Breast epithelium (tissue), 4 donors: ENCODE data around the gene NADSYN1. TPM values are rescaled to one million over a fixed set of nuclear protein-coding genes. Genes with fewer than 3 reads are reported as not detected.

Experiments
- DNase-seq, 2 donors: peaks; one replicate each; pipeline ENCODE4 v3.0.0-alpha.2; 2019; ENCODE audit warnings: low spot score in 2 of 2
- H3K27ac ChIP-seq, 2 donors: fragments of 200-600 bp; sonication (generic) in 1 of 2; one replicate each; pipeline ENCODE4 v1.5.1; 2016 to 2019; ENCODE audit warnings: mild to moderate bottlenecking in 1 of 2
- H3K27me3 ChIP-seq, 2 donors: fragments of 200-600 bp; sonication (generic) in 1 of 2; one replicate each; pipeline versions ENCODE4 v1.5.1 to v1.6.0; 2017 to 2019; ENCODE audit warnings: control low read depth in 1 of 2, mild to moderate bottlenecking in 1 of 2
- H3K36me3 ChIP-seq: fragments of 200-600 bp; one replicate; pipeline ENCODE4 v1.5.1; 2019
- H3K4me1 ChIP-seq, 2 donors: fragments of 200-600 bp; sonication (generic); one replicate each; pipeline ENCODE4 v1.5.1; 2016 to 2019; ENCODE audit warnings: control low read depth in 1 of 2
- H3K4me3 ChIP-seq, 3 donors: fragments of 200-600 bp; sonication (generic); 1 replicate in 2 of 3; 2 replicates in 1 of 3; pipeline ENCODE4 v1.5.1; 2016 to 2019; ENCODE audit warnings: mild to moderate bottlenecking in 3 of 3, moderate library complexity in 2 of 3
- H3K9me3 ChIP-seq, 2 donors: fragments of 200-600 bp; sonication (generic) in 1 of 2; one replicate each; pipeline ENCODE4 v1.5.1; 2016 to 2019; ENCODE audit warnings: control low read depth in 1 of 2
- CTCF ChIP-seq, 3 donors: fragments of 450-650 bp; IDR thresholded peaks; one replicate each; pipeline ENCODE4 v1.5.1; 2016 to 2017; ENCODE audit warnings: antibody characterized with exemption in 3 of 3, mild to moderate bottlenecking in 3 of 3, moderate library complexity in 3 of 3
- POLR2A ChIP-seq: fragments of 450-650 bp; IDR thresholded peaks from one replicate; pipeline ENCODE4 v1.6.1; 2016; ENCODE audit warnings: antibody characterized with exemption, mild to moderate bottlenecking, moderate library complexity
- POLR2AphosphoS5 ChIP-seq, 3 donors: sonication (generic); formaldehyde crosslinking; IDR thresholded peaks; one replicate each; pipeline ENCODE4 v1.6.1; 2017; ENCODE audit warnings: antibody characterized with exemption in 3 of 3
- intact Hi-C: fragments of 100-400 bp; cut with DNase I; formaldehyde crosslinking; loops from one replicate; pipeline ENCODE4 v1.15.1; 2023; ENCODE audit warnings: low total_unique reads
- total RNA-seq, 3 donors: library from RNA; depleted of rRNA; stranded (reverse); fragments of >200 nt; gene quantifications; one replicate each; pipeline ENCODE4 v1.1.0, GENCODE V29; 2016

NADSYN1 gene
- total RNA-seq, 3 donors from 2014 or later: 58.6 to 83.6 (median 70.5) TPM

- H3K4me1 ChIP-seq: no peaks in the 10 kb centered on the region
- no peak overlapping the region for H3K4me3 ChIP-seq
- peaks cover 15% of the 10 kb centered on the region for H3K36me3 ChIP-seq
- TF ChIP-seq CTCF (IDR thresholded peaks at IDR 0.05) (no peak), POLR2AphosphoS5 (IDR thresholded peaks at IDR 0.05) (no peak), POLR2A (no peak)
- intact Hi-C loops: no loop called here
- no peaks in the 10 kb centered on the region for H3K27me3 ChIP-seq
- DNase-seq: no peak
- no peaks in the 10 kb centered on the region for H3K9me3 ChIP-seq
- H3K27ac ChIP-seq: no peak overlapping the region
Observed at GRCh38 chr11:71484248-71485062, 31.5 kb downstream of the NADSYN1 start.

GRCh38 chr11:71485063-71485399, 32.0 kb downstream of the NADSYN1 start:
- Histone ChIP-seq H3K4me1 (no peaks in the 10 kb centered on the region), H3K9me3 (no peaks in the 10 kb centered on the region), H3K36me3 (peaks cover 12% of the 10 kb centered on the region), H3K27me3 (no peaks in the 10 kb centered on the region), H3K4me3 (no peak overlapping the region), H3K27ac (no peak overlapping the region)
- intact Hi-C loops: no loop called here
- TF ChIP-seq CTCF (IDR thresholded peaks at IDR 0.05) (no peak), POLR2AphosphoS5 (IDR thresholded peaks at IDR 0.05) (no peak), POLR2A (no peak)
- no peak for DNase-seq

GRCh38 chr11:71485466-71485865, 32.5 kb downstream of the NADSYN1 start:
- H3K36me3 ChIP-seq: peaks cover 12% of the 10 kb centered on the region
- TF ChIP-seq POLR2AphosphoS5 (IDR thresholded peaks at IDR 0.05): no peak
- TF ChIP-seq POLR2A: no peak
- TF ChIP-seq CTCF (IDR thresholded peaks at IDR 0.05): no peak
- no peak overlapping the region for H3K4me3 ChIP-seq
- H3K4me1 ChIP-seq: no peaks in the 10 kb centered on the region
- no peak overlapping the region for H3K27ac ChIP-seq
- no peaks in the 10 kb centered on the region for H3K27me3 ChIP-seq
- intact Hi-C loops: no loop called here
- H3K9me3 ChIP-seq: no peaks in the 10 kb centered on the region
- DNase-seq: no peak

GRCh38 chr11:71486320-71486719, 33.3 kb downstream of the NADSYN1 start:
- Histone ChIP-seq H3K4me3 (no peak overlapping the region), H3K27me3 (no peaks in the 10 kb centered on the region), H3K9me3 (no peaks in the 10 kb centered on the region), H3K4me1 (no peaks in the 10 kb centered on the region), H3K27ac (no peak overlapping the region), H3K36me3 (peaks cover 16% of the 10 kb centered on the region)
- no peak for DNase-seq
- TF ChIP-seq CTCF (IDR thresholded peaks at IDR 0.05) (no peak), POLR2A (no peak)
- intact Hi-C loops: no loop called here

- intact Hi-C loops: no loop called here
- peak in 1 of 2 donors; percentile 17 for DNase-seq
- H3K4me3 ChIP-seq: no peak overlapping the region
- no peaks in the 10 kb centered on the region for H3K9me3 ChIP-seq
- H3K27ac ChIP-seq: no peak overlapping the region
- H3K4me1 ChIP-seq: no peaks in the 10 kb centered on the region
- TF ChIP-seq POLR2AphosphoS5 (IDR thresholded peaks at IDR 0.05): no peak
- H3K27me3 ChIP-seq: no peaks in the 10 kb centered on the region
- H3K36me3 ChIP-seq: peaks cover 16% of the 10 kb centered on the region
Observed at GRCh38 chr11:71488681-71489270, 35.8 kb downstream of the NADSYN1 start.
